Peyer's patch (tissue), 4 donors: ENCODE measurements around the gene FANK1. TPM values are rescaled to one million over a fixed set of nuclear protein-coding genes. Genes with fewer than 3 reads are reported as not detected.
"Not testable (repeated sequence)": the region's sequence is repeated elsewhere in the genome, so short reads cannot be mapped to it uniquely, and the experiment has no call there.

Source experiments
- DNase-seq, 3 donors: peaks; one replicate each; pipeline ENCODE4 v3.0.0-alpha.2; 2017 to 2019
- H3K27ac ChIP-seq, 4 donors: fragments of 200-600 bp; sonication (generic); one replicate each; pipeline ENCODE4 v1.5.1; 2016 to 2019
- H3K27me3 ChIP-seq, 2 donors: fragments of 200-600 bp; sonication (generic); one replicate each; pipeline ENCODE4 v1.5.1; 2019
- H3K36me3 ChIP-seq, 3 donors: fragments of 200-600 bp; sonication (generic); one replicate each; pipeline ENCODE4 v1.5.1; 2016 to 2019
- H3K4me1 ChIP-seq, 4 donors: fragments of 200-600 bp; sonication (generic); one replicate each; pipeline ENCODE4 v1.5.1; 2016 to 2019
- H3K4me3 ChIP-seq, 4 donors: fragments of 200-600 bp; sonication (generic); 1 replicate in 3 of 4; 2 replicates in 1 of 4; pipeline ENCODE4 v1.5.1; 2016 to 2019; ENCODE audit warnings: mild to moderate bottlenecking in 1 of 4
- H3K9me3 ChIP-seq, 4 donors: fragments of 200-600 bp; sonication (generic); one replicate each; pipeline ENCODE4 v1.5.1; 2016 to 2019; ENCODE audit warnings: mild to moderate bottlenecking in 1 of 4
- POLR2A ChIP-seq, 2 donors: fragments of 450-650 bp; IDR thresholded peaks; one replicate each; pipeline ENCODE4 v1.5.1; 2017; ENCODE audit warnings: antibody characterized with exemption in 2 of 2, mild to moderate bottlenecking in 2 of 2, moderate library complexity in 2 of 2
- total RNA-seq, 4 donors: library from RNA; depleted of rRNA; stranded (reverse); fragments of >200 nt; gene quantifications; one replicate each; pipeline ENCODE4 v1.1.0, GENCODE V29; 2016
- TF ChIP-seq, protein P1 (sequence below), 6 experiments: fragments of 450-650 bp in 4 of 6; fragments of 200-600 bp in 2 of 6; sonication (generic) in 1 of 6; IDR thresholded peaks; one replicate each; pipeline ENCODE4 v1.5.1; 2017 to 2019; ENCODE audit warnings: antibody characterized with exemption in 6 of 6, mild to moderate bottlenecking in 3 of 6, moderate library complexity in 1 of 6

Gene FANK1
- total RNA-seq, 4 donors from 2014 or later, result 1.4 to 7.9 (median 3.5) TPM; not detected in 1

DNA sequence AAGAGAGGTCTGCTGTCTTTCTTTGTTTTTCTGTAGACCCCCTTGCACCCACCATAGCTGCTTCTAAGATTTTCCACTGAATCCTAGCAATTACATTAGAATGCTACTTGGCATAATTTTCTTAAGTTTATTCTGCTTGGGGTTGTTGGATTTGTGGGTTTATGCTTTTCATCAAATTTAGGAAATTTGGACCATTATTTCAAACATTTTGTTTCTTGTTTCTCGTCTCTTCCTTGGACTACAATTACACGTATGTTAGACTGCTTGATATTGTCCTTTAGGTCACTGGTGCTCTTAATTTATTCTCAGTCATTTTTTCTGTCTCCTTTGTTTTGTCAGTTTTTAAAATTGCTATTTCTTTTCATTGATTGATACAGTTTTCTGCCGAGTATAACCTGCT is 65.8 kb downstream of the FANK1 start:
- no peak for DNase-seq
- no peak for TF ChIP-seq POLR2A (IDR thresholded peaks at IDR 0.05)
- TF ChIP-seq, protein P1, sequence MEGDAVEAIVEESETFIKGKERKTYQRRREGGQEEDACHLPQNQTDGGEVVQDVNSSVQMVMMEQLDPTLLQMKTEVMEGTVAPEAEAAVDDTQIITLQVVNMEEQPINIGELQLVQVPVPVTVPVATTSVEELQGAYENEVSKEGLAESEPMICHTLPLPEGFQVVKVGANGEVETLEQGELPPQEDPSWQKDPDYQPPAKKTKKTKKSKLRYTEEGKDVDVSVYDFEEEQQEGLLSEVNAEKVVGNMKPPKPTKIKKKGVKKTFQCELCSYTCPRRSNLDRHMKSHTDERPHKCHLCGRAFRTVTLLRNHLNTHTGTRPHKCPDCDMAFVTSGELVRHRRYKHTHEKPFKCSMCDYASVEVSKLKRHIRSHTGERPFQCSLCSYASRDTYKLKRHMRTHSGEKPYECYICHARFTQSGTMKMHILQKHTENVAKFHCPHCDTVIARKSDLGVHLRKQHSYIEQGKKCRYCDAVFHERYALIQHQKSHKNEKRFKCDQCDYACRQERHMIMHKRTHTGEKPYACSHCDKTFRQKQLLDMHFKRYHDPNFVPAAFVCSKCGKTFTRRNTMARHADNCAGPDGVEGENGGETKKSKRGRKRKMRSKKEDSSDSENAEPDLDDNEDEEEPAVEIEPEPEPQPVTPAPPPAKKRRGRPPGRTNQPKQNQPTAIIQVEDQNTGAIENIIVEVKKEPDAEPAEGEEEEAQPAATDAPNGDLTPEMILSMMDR (IDR thresholded peaks at IDR 0.05), result no peak

DNA sequence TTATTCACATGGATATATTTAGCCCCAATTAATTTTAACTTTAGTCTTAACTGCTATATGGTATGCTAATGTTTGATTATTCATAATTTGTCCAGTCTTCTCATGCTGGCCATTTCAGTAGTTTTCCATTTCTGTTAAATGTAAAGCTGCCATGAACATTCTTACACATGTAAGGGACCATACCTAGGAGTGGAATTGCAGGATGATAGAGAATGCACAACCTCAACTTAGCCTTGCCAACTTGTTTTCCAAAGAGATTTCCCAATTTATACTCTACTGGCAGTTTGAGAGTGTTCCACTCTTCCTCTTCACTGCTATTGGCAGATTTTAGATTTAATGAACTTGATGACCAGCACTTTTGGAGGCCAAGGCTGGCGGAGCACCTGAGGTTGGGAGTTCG is 68.2 kb downstream of the FANK1 start:
- Histone ChIP-seq H3K27ac (no peak overlapping the region), H3K9me3 (no peaks in the 10 kb centered on the region), H3K36me3 (no peaks in the 10 kb centered on the region), H3K4me1 (no peaks in the 10 kb centered on the region), H3K4me3 (no peak overlapping the region), H3K27me3 (no peaks in the 10 kb centered on the region)
- TF ChIP-seq, protein P1 (IDR thresholded peaks at IDR 0.05), result no peak
- TF ChIP-seq POLR2A (IDR thresholded peaks at IDR 0.05), result no peak
- DNase-seq, result no peak

More for the DNA sequence above, 65.8 kb downstream of the FANK1 start:
- no peaks in the 10 kb centered on the region for H3K4me1 ChIP-seq
- H3K4me3 ChIP-seq, result no peak overlapping the region
- H3K27ac ChIP-seq, result no peak overlapping the region
- H3K27me3 ChIP-seq, result no peaks in the 10 kb centered on the region
- H3K36me3 ChIP-seq, result no peaks in the 10 kb centered on the region
- H3K9me3 ChIP-seq, result no peaks in the 10 kb centered on the region

DNA sequence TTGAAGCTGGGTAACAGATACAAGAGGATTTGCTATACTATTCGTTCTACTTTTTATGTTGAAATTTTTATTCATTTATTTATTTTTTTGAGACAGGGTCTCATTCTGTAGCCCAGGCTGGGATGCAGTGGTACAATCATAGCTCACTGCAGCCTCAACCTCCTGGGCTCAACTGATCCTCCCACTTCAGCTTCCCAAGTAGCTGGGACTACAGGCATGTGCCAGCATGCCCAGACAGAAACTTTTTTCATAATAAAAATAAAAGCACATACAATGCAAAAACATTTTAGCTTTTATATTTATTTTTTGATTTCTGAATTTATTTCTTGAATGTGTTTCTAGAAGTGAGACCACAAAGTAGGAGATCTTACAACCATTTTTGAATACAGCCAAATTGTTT is 71.2 kb downstream of the FANK1 start:
- Histone ChIP-seq H3K9me3 (no peaks in the 10 kb centered on the region), H3K27me3 (no peaks in the 10 kb centered on the region), H3K27ac (no peak overlapping the region), H3K36me3 (no peaks in the 10 kb centered on the region), H3K4me1 (no peaks in the 10 kb centered on the region), H3K4me3 (no peak overlapping the region)
- DNase-seq, result no peak
- no peak for TF ChIP-seq POLR2A (IDR thresholded peaks at IDR 0.05)
- TF ChIP-seq, protein P1 (IDR thresholded peaks at IDR 0.05), result no peak

DNA sequence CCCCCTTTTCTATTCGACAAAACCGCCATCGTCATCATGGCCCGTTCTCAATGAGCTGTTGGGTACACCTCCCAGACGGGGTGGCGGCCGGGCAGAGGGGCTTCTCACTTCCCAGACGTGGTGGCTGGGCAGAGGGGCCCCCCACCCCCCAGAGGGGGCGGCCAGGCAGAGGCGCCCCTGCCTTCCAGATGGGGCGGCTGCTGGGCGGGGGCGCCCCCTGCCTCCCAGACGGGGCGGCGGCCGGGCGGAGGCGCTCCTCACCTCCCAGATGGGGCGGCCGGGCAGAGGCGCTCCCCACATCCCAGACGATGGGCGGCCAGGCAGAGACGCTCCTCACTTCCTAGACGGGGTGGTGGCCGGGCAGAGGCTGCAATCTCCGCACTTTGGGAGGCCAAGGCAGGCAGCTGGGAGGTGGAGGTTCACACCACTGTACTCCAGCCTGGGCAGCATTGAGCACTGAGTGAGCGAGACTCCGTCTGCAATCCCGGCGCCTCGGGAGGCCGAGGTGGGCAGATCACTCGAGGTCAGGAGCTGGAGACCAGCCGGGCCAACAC is 73.8 kb downstream of the FANK1 start:
- H3K27me3 ChIP-seq, H3K4me3 ChIP-seq, H3K36me3 ChIP-seq, H3K4me1 ChIP-seq, H3K27ac ChIP-seq, H3K9me3 ChIP-seq, DNase-seq: not testable (repeated sequence)

DNA sequence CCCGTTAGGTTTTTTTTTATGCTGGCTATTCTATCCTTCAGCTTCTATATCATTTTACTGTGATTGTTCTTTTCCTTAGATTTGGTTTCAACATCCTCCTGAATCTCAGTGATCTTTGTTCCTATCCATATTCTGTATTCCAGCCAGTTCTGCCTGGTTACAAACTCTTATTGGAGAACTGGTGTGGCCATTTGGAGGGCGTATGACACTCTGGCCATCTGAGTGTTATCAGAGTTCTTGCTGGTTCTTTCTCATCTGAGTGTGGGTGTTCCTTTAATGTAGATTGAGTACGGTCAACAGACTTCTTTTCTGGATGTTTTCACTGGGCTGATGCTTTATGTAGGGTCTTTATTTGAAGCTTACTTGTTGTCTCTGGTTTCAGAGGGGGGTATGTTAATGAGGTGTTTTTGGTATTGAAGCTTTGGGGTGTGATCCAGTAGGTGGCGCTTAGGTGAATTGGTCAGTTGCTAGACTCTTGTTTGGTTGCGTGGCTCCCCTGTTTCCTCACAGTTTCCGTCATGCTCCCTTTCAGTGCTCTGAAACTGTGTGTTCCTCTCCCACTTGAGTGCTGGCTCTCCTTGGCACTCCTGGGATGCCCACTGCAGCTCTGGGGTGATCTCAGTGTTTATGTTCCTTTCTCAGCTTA is 80.7 kb downstream of the FANK1 start:
- TF ChIP-seq POLR2A (IDR thresholded peaks at IDR 0.05), result no peak
- TF ChIP-seq, protein P1 (IDR thresholded peaks at IDR 0.05), result no peak

DNA sequence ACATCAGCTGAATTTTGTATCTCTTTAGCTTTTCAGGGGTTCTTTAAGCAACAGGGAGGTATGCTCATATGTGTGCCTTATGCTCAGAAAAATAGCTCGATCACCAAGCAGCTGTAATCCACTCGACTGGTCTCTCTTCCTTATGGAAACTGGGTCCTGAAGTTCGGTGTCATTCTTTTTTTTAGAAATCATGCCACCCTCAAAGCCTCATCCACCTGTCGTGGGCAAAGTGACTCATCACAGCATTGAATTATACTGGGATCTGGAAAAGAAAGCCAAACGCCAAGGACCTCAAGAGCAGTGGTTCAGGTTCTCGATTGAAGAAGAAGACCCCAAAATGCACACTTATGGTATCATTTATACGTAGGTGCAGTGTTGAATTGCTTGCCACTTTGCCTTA is 83.6 kb downstream of the FANK1 start:
- Histone ChIP-seq H3K4me1 (no peaks in the 10 kb centered on the region), H3K27me3 (no peaks in the 10 kb centered on the region), H3K27ac (no peak overlapping the region), H3K36me3 (no peaks in the 10 kb centered on the region), H3K4me3 (no peak overlapping the region), H3K9me3 (no peaks in the 10 kb centered on the region)
- DNase-seq, result no peak
- TF ChIP-seq, protein P1 (IDR thresholded peaks at IDR 0.05), result no peak
- TF ChIP-seq POLR2A (IDR thresholded peaks at IDR 0.05), result no peak

More for the DNA sequence above, 80.7 kb downstream of the FANK1 start:
- H3K4me3 ChIP-seq, result no peak overlapping the region
- DNase-seq, result no peak
- H3K27me3 ChIP-seq, result no peaks in the 10 kb centered on the region
- no peaks in the 10 kb centered on the region for H3K4me1 ChIP-seq
- no peak overlapping the region for H3K27ac ChIP-seq
- H3K36me3 ChIP-seq, result no peaks in the 10 kb centered on the region
- H3K9me3 ChIP-seq, result no peaks in the 10 kb centered on the region
